ENCODE data around the gene PTRH1.

DNA sequence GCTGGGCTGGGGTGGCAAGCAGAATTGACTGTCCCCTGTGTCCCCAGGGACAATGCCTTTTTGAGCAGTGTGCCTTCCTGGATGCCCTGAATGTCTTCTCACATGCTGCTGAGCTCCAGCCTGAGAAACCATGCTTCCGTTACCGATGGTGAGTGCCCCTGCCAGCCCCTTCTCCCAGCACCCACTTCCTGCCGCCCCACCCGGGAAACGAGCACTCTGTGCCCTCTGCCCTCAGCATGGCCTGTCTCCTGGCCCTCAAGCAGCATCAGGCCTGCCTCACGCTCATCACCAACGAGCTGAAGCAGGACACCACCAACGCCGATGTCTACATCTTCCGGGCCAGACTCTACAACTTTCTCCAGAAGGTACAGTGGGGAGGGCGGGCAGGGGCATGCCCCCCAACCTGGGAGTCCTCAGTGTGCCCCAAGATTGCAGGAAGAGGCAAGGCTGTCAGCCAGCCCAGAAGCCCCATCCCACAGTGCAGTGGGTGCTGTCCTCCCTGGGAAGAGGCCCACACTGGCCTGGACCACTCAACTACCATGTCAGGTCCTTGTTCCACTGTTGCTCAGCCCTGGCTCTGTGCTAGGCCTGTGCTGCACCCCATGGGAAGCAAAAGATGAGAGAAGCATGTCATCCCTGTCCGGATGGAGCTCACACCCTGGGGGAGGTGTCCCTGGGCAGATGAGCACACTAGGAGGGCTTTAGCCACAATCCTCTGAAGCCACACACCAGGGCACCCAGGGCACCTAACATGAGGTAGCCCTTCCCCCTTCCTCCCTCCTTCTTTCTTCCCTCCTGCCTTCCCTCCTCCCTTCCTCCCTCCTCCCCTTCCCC, 4.8 kb upstream of the PTRH1 start:
- TF ChIP-seq, protein P1, sequence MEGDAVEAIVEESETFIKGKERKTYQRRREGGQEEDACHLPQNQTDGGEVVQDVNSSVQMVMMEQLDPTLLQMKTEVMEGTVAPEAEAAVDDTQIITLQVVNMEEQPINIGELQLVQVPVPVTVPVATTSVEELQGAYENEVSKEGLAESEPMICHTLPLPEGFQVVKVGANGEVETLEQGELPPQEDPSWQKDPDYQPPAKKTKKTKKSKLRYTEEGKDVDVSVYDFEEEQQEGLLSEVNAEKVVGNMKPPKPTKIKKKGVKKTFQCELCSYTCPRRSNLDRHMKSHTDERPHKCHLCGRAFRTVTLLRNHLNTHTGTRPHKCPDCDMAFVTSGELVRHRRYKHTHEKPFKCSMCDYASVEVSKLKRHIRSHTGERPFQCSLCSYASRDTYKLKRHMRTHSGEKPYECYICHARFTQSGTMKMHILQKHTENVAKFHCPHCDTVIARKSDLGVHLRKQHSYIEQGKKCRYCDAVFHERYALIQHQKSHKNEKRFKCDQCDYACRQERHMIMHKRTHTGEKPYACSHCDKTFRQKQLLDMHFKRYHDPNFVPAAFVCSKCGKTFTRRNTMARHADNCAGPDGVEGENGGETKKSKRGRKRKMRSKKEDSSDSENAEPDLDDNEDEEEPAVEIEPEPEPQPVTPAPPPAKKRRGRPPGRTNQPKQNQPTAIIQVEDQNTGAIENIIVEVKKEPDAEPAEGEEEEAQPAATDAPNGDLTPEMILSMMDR (conservative IDR thresholded peaks at IDR 0.05; ENCODE audit: low read depth, low read length): no peak
- TF ChIP-seq RFX5 (IDR thresholded peaks at IDR 0.05; ENCODE audit: low read depth, low read length) (no peak), FOS (IDR thresholded peaks at IDR 0.05; ENCODE audit: low read depth, low read length) (no peak), SMC3 (IDR thresholded peaks at IDR 0.05; ENCODE audit: low read depth, low read length) (no peak), CHD1 (IDR thresholded peaks at IDR 0.05; ENCODE audit: low read depth, low read length) (no peak), MXI1 (IDR thresholded peaks at IDR 0.05; ENCODE audit: borderline replicate concordance, low read depth, low read length) (no peak), CEBPB (IDR thresholded peaks at IDR 0.05; ENCODE audit: low read depth, low read length) (no peak), RAD21 (IDR thresholded peaks at IDR 0.05; ENCODE audit: low read length) (no peak), POLR2A (IDR thresholded peaks at IDR 0.05; ENCODE audit: low read depth, low read length) (no peak)

All from IMR-90 (cell line).